ENCODE measurements around the gene TNIP2.
"Not testable (repeated sequence)": the region's sequence is repeated elsewhere in the genome, so short reads cannot be mapped to it uniquely, and the experiment has no call there.

The TNIP2 gene

GRCh38 chr4:2771264-2771663 is 15.1 kb upstream of the TNIP2 start:
- no peak for TF ChIP-seq CTCF (IDR thresholded peaks at IDR 0.05; ENCODE audit: low read depth, low read length)

GRCh38 chr4:2768921-2769336 is 12.8 kb upstream of the TNIP2 start:
- no peak for DNase-seq (ENCODE audit: extremely low read depth, low read depth)
- TF ChIP-seq CTCF (IDR thresholded peaks at IDR 0.05; ENCODE audit: low read depth, low read length) = no peak

More at GRCh38 chr4:2771264-2771663, 15.1 kb upstream of the TNIP2 start:
- DNase-seq (ENCODE audit: extremely low read depth, low read depth) = no peak

GRCh38 chr4:2768124-2768523 is 12.0 kb upstream of the TNIP2 start:
- no peak for DNase-seq (ENCODE audit: extremely low read depth, low read depth)
- TF ChIP-seq CTCF (IDR thresholded peaks at IDR 0.05; ENCODE audit: low read depth, low read length) = no peak

GRCh38 chr4:2767705-2768074 is 11.6 kb upstream of the TNIP2 start:
- no peak for TF ChIP-seq CTCF (IDR thresholded peaks at IDR 0.05; ENCODE audit: low read depth, low read length)
- no peak for DNase-seq (ENCODE audit: extremely low read depth, low read depth)

GRCh38 chr4:2767046-2767704 is 11.0 kb upstream of the TNIP2 start:
- no peak for DNase-seq (ENCODE audit: extremely low read depth, low read depth)
- no peak for TF ChIP-seq CTCF (IDR thresholded peaks at IDR 0.05; ENCODE audit: low read depth, low read length)

GRCh38 chr4:2765832-2766526 is 9.8 kb upstream of the TNIP2 start:
- no peak for TF ChIP-seq CTCF (IDR thresholded peaks at IDR 0.05; ENCODE audit: low read depth, low read length)
- DNase-seq (ENCODE audit: extremely low read depth, low read depth) = no peak

- DNase-seq (ENCODE audit: extremely low read depth, low read depth) = no peak
- TF ChIP-seq CTCF (IDR thresholded peaks at IDR 0.05; ENCODE audit: low read depth, low read length) = no peak
Measured at GRCh38 chr4:2763511-2763967, 7.4 kb upstream of the TNIP2 start.

GRCh38 chr4:2762486-2763370 is 6.6 kb upstream of the TNIP2 start:
- not testable (repeated sequence) for DNase-seq (ENCODE audit: extremely low read depth, low read depth)

Data from AG09319 (cell line).